GM12864 (cell line): ENCODE data around the gene DYNC1I2.

Experiments
- DNase-seq: peaks from one replicate; pipeline ENCODE4 v3.0.0-alpha.2; 2011; ENCODE audit warnings: low read depth
- H3K4me3 ChIP-seq: 2 replicates; pipeline ENCODE4 v1.5.1; 2011; ENCODE audit warnings: mild to moderate bottlenecking, low read depth, low read length, control low read depth
- TF ChIP-seq, protein P1 (sequence below): IDR thresholded peaks from 2 replicates; pipeline ENCODE4 v1.5.1; 2011; ENCODE audit warnings: low read depth, mild to moderate bottlenecking, moderate library complexity, low read length, control low read depth, inconsistent platforms; ENCODE audit errors: missing control alignments

The DYNC1I2 gene

DNA sequence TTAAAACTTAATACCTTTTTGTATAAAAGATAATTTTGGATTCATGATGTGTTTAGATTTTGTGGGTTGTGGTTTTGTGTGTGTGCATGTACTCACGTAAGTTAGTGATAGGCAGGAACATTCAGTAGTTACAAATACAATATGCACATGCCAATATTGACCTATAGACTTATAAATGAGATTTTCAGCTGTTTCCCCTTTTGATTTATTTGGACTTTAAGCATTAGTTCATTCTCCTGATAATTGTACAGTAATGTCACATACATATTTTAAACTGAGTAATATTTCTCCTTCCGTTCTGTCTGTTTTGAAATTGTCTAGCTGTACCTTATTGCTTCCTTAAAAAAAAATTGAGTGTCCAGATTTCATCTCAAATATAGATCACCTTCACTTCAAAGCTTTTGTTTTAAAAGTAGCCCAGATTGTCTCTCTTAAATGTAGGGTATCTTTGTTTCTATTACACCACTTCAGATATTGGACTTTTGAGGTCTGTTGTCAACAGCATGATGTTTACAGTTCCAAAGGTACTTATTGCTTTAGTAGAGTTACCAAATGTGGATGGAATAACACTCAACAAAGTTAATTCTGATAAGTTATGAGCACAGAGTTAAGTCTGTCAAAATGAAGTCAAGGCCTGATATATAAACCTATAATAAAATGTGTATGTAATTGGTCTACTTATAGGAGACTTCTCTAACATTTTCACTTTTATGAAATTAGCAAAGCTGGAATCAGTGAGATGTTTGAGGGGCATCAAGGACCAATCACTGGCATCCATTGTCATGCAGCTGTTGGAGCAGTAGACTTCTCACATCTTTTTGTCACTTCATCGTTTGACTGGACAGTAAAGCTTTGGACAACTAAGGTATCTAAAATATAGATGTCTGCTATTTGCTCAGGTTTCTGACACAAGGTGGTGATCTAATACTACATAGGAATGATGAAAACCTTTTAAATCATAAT is 42.0 kb downstream of the DYNC1I2 start:
- DNase-seq, result no peak
- no peak overlapping the region for H3K4me3 ChIP-seq
- TF ChIP-seq, protein P1, sequence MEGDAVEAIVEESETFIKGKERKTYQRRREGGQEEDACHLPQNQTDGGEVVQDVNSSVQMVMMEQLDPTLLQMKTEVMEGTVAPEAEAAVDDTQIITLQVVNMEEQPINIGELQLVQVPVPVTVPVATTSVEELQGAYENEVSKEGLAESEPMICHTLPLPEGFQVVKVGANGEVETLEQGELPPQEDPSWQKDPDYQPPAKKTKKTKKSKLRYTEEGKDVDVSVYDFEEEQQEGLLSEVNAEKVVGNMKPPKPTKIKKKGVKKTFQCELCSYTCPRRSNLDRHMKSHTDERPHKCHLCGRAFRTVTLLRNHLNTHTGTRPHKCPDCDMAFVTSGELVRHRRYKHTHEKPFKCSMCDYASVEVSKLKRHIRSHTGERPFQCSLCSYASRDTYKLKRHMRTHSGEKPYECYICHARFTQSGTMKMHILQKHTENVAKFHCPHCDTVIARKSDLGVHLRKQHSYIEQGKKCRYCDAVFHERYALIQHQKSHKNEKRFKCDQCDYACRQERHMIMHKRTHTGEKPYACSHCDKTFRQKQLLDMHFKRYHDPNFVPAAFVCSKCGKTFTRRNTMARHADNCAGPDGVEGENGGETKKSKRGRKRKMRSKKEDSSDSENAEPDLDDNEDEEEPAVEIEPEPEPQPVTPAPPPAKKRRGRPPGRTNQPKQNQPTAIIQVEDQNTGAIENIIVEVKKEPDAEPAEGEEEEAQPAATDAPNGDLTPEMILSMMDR, result no peak

DNA sequence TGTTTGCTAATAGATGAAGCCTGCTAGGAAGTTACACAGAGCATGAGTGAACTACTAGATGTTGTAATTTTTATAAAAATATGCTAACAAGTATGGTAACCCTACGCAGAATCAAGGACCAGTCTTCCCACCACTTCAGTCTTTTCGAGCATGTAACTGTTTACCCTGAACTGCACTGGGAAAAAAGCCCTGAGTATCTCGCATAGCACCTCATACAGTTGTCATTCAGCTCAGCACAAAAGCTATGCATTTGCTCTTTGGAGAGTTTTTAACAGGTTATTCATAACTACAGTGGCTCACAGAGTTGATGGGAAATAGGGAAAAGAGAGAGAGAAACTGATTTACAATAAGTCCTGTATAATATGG is 42.7 kb downstream of the DYNC1I2 start:
- TF ChIP-seq, protein P1, result no peak
- no peak for DNase-seq
- no peak overlapping the region for H3K4me3 ChIP-seq

DNA sequence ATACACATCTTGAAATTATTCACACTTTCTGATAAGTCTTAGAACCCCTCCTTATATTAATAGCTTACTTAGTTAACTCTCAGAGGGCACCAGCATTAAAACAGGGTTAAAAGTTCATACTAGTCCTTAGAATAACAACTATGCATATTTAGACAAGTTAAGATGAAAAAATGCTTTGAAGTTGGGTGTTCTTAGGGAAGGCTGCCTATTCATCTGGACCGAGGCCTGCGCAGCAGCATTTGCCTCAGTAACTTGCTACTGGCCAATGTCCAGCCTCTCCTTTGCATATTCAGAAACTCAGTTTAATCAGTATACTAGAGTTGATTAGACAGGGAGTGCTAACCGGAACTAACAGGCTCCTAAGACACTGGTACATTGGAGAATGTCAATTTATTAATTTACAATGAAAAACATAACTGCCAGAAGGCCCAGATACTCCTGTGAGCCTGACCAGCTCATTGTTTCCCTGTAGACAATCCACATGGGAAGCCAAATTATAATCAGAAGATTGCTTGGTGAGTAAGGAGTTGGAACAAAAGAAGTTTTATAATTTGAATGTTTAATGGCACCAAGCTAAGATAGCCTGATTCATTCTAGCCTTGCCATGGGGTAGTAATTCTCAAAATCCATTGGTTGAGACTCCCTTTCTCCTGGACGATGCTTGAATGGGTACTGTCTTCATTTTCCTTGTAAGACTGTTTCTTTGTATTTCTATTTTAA is 48.9 kb downstream of the DYNC1I2 start:
- DNase-seq, result no peak
- TF ChIP-seq, protein P1, result no peak
- no peak overlapping the region for H3K4me3 ChIP-seq

DNA sequence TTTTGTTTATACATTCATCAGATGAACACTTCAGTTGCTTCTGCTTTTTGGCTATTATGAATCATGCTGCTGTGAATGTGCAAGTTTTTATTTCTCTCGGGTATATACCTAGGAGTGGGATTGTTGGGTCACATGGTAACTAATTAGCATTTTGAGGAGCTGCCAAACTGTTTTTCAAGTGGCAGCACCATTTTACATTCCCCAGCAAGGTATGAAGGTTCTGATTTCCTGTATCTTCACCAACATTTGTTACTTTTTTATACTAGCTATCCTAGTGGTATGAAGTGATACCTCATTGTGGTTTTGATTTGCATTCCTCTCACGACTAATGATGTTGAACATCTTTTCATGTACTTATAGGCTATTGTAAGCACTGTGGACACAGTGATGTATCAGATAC is 53.9 kb downstream of the DYNC1I2 start:
- TF ChIP-seq, protein P1, result no peak
- H3K4me3 ChIP-seq, result no peak overlapping the region
- no peak for DNase-seq

DNA sequence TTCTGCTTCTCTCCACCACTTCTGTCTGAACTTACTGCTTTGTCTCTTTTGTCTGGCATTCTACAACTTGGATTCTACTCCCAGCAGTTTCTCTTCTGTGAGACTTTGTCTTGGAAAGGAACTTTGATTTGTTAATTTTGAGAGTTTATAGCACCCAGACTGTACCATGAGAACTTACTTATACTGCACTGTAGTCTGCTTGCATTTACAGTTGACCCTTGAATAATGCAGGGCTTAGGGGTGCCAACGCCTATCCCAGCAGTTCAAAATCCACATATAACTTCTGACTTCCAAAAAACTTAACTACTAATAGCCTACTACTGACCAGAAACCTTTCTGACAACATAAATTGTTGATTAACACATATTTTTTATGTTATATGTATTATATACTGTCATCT is 55.5 kb downstream of the DYNC1I2 start:
- no peak for DNase-seq
- H3K4me3 ChIP-seq, result no peak overlapping the region
- TF ChIP-seq, protein P1, result no peak

DNA sequence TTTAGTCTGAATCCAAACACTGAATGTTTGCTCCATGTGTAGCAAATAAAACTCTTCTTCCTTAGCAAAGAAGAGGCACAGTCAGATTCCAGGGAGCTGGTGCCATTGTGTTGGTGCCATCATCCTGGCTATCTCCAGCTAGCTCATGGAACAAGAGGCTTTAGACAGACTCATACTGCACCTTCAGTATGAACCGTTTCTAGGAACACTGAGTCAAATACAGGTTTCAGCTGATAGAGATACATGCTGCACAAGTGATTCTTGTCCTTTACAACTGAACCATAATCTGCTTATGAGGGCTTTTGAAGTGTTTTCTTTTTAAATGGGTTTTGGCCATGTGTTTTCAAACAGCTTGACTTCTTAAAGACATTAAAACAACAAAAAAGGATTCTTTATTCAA is 57.9 kb downstream of the DYNC1I2 start:
- no peak for DNase-seq
- H3K4me3 ChIP-seq, result no peak overlapping the region
- TF ChIP-seq, protein P1, result no peak
